PC-9 (cell line): ENCODE results near the gene FARS2. TPM values are rescaled to one million over a fixed set of nuclear protein-coding genes. Genes with fewer than 3 reads are reported as not detected.
A peak's percentile ranks its signal among the peaks of the same experiment; 100 is the strongest.

Source experiments
- BruUV-seq: library from RNA; stranded (reverse); fragments of 400-500 nt; replicated peaks from 2 replicates; lab custom pipeline; 2021; lab: Mats Ljungman, UMichigan
- CTCF ChIA-PET: fragments of 300-600 bp; sonication (Branson Sonifier 250); formaldehyde crosslinking; loops from one replicate; lab custom pipeline; 2022; ENCODE audit warnings: antibody characterized with exemption; lab: Charles Lee
- POLR2A ChIA-PET: fragments of 300-600 bp; sonication (Branson Sonifier 250); formaldehyde crosslinking; loops from one replicate; lab custom pipeline; 2022; ENCODE audit warnings: antibody characterized with exemption; ENCODE audit not compliant: unreplicated experiment; lab: Charles Lee
- DNase-seq, 2 experiments: peaks; one replicate each; pipeline versions ENCODE4 v3.0.0 to v3.0.0-alpha.2; 2015 to 2022; ENCODE audit warnings: mixed read lengths in 1 of 2
- H2AFZ ChIP-seq: fragments of 200-600 bp; sonication (generic); 2 replicates; pipeline ENCODE4 v1.8.1; 2017; ENCODE audit warnings: antibody characterized with exemption
- H3F3A ChIP-seq: fragments of 200-600 bp; sonication (generic); 2 replicates; pipeline ENCODE4 v1.8.1; 2017; ENCODE audit warnings: antibody characterized with exemption, mild to moderate bottlenecking, low read depth; ENCODE audit not compliant: insufficient read depth
- H3K27ac ChIP-seq: fragments of 200-600 bp; sonication (generic); 2 replicates; pipeline ENCODE4 v1.6.1; 2016; ENCODE audit warnings: mixed run types
- H3K27me3 ChIP-seq: fragments of 200-600 bp; sonication (generic); 2 replicates; pipeline ENCODE4 v1.6.1; 2016; ENCODE audit warnings: low read depth, mixed run types; ENCODE audit not compliant: insufficient read depth
- H3K36me3 ChIP-seq: fragments of 200-600 bp; sonication (generic); 2 replicates; pipeline ENCODE4 v1.6.1; 2016; ENCODE audit warnings: low read depth, mixed run types
- H3K4me1 ChIP-seq: fragments of 200-600 bp; sonication (generic); replicated peaks from 2 replicates; pipeline ENCODE4 v1.6.1; 2016; ENCODE audit warnings: mixed run types; ENCODE audit not compliant: insufficient read depth
- H3K4me2 ChIP-seq: fragments of 200-600 bp; sonication (generic); 2 replicates; pipeline ENCODE4 v1.6.1; 2017; ENCODE audit warnings: mixed run types
- H3K4me3 ChIP-seq: fragments of 200-600 bp; sonication (generic); 2 replicates; pipeline ENCODE4 v1.6.1; 2016; ENCODE audit warnings: mixed run types
- H3K79me2 ChIP-seq: fragments of 200-600 bp; sonication (generic); 2 replicates; pipeline ENCODE4 v1.6.1; 2017; ENCODE audit warnings: low read depth, mixed run types
- H3K9me2 ChIP-seq: fragments of 200-600 bp; sonication (generic); 2 replicates; pipeline ENCODE4 v1.8.1; 2017; ENCODE audit warnings: mild to moderate bottlenecking; ENCODE audit not compliant: insufficient read depth
- H3K9me3 ChIP-seq: fragments of 200-600 bp; sonication (generic); 2 replicates; pipeline ENCODE4 v1.8.1; 2016; ENCODE audit warnings: low read depth; ENCODE audit not compliant: insufficient read depth
- H4K20me1 ChIP-seq: fragments of 200-600 bp; sonication (generic); 2 replicates; pipeline ENCODE4 v1.8.1; 2017; ENCODE audit not compliant: insufficient read depth
- EZH2 ChIP-seq: fragments of 200-600 bp; sonication (generic); IDR thresholded peaks from 2 replicates; pipeline ENCODE4 v1.8.0; 2017; ENCODE audit warnings: antibody characterized with exemption, low read depth
- intact Hi-C: fragments of 100-400 bp; cut with micrococcal nuclease; formaldehyde crosslinking; loops from one replicate; pipeline ENCODE4 v1.10.0; 2022; ENCODE audit not compliant: unreplicated experiment
- total RNA-seq: library from RNA; stranded (reverse); gene quantifications from 2 replicates; pipeline ENCODE4 v1.2.3, GENCODE V29; 2021
- TF ChIP-seq, protein P1 (sequence below): fragments of 200-600 bp; sonication (generic); conservative IDR thresholded peaks from 2 replicates; pipeline ENCODE4 v1.6.1; 2017; ENCODE audit warnings: mixed run types, antibody characterized with exemption, mild to moderate bottlenecking, moderate library complexity

The FARS2 gene
- total RNA-seq, 1 experiment from 2014 or later, result 26.7 TPM

DNA sequence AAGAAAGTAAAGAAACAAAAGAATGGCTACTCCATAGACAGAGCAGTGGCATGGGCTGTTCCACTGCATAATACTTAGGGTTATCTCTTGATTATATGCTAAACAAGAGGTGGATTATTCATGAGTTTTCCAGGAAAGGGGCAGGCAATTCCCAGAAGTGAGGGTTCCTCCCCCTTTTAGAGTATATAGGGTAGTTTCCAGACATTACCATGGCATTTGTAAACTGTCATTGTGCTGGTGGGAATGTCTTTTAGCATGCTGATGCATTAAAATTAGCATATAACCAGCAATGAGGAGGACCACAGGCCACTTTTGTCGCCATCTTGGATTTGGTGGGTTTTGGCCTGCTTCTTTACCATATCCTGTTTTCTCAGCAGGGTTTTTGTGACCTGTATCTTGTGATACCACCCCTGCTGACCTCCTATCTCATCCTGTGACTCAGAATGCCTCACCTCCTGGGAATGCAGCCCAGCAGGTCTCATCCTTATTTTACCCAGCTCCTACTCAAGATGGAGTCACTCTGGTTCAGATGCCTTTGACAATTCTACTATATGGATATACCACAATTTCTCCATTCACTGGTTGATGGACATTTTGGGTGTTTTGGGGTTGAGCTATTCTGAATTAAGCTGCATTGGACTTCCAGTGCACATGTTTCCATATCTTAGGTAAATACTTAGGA lies 280.6 kb downstream of the FARS2 start:
- TF ChIP-seq, protein P1, sequence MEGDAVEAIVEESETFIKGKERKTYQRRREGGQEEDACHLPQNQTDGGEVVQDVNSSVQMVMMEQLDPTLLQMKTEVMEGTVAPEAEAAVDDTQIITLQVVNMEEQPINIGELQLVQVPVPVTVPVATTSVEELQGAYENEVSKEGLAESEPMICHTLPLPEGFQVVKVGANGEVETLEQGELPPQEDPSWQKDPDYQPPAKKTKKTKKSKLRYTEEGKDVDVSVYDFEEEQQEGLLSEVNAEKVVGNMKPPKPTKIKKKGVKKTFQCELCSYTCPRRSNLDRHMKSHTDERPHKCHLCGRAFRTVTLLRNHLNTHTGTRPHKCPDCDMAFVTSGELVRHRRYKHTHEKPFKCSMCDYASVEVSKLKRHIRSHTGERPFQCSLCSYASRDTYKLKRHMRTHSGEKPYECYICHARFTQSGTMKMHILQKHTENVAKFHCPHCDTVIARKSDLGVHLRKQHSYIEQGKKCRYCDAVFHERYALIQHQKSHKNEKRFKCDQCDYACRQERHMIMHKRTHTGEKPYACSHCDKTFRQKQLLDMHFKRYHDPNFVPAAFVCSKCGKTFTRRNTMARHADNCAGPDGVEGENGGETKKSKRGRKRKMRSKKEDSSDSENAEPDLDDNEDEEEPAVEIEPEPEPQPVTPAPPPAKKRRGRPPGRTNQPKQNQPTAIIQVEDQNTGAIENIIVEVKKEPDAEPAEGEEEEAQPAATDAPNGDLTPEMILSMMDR, result no peak
- TF ChIP-seq EZH2, result no peak
- Histone ChIP-seq H3K4me3 (no peak overlapping the region), H2AFZ (no peak overlapping the region), H3K79me2 (no peaks in the 10 kb centered on the region), H3K9me2 (no peaks in the 10 kb centered on the region), H3K4me2 (0 out of 2 replicates have a peak overlapping the region, but pooled peaks have one; percentile 26), H3K9me3 (peaks cover 8% of the 10 kb centered on the region; the same call in 1 of the 2 replicates), H3K4me1 (peaks cover 17% of the 10 kb centered on the region), H3K36me3 (no peaks in the 10 kb centered on the region), H4K20me1 (no peaks in the 10 kb centered on the region), H3F3A (no peaks in the 10 kb centered on the region), H3K27ac (peak overlapping the region; percentile 67), H3K27me3 (no peaks in the 10 kb centered on the region)
- BruUV-seq, result no TSS peak
- ChIA-PET POLR2A (no interaction called here), CTCF (no interaction called here)
- DNase-seq, result peak; percentile 66 to 75
- intact Hi-C loops, result no loop called here

DNA sequence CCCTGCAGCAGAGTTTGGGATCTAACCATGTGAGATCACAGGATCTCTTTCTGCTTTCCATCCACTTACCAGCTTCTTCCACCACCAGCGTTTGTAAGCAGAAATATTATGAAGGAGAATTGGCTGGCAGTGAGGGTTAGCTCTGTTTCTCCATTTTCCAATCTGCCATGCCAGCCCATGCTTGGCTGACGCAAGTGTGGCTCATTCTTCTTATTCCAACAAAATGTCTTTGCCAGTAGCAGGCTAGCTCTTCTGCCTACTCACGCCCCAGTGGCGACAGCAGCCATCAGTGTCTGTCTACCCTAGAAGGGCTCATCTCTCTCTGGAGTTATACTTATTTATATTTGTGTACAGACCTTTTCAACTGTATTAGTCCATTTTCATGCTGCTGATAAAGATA lies 286.2 kb downstream of the FARS2 start:
- Histone ChIP-seq H3K36me3 (no peaks in the 10 kb centered on the region), H4K20me1 (no peaks in the 10 kb centered on the region), H3K27me3 (no peaks in the 10 kb centered on the region), H3K9me2 (no peaks in the 10 kb centered on the region), H3K79me2 (no peaks in the 10 kb centered on the region), H3K4me1 (peaks cover 1% of the 10 kb centered on the region; the same call in 1 of the 2 replicates), H2AFZ (no peak overlapping the region), H3K4me2 (no peak overlapping the region), H3K4me3 (no peak overlapping the region), H3K9me3 (no peaks in the 10 kb centered on the region), H3K27ac (no peak overlapping the region), H3F3A (no peaks in the 10 kb centered on the region)
- BruUV-seq, result no TSS peak
- CTCF ChIA-PET, result no interaction called here
- no peak for TF ChIP-seq EZH2
- TF ChIP-seq, protein P1, result no peak
- no peak for DNase-seq
- POLR2A ChIA-PET, result no interaction called here
- intact Hi-C loops, result no loop called here

DNA sequence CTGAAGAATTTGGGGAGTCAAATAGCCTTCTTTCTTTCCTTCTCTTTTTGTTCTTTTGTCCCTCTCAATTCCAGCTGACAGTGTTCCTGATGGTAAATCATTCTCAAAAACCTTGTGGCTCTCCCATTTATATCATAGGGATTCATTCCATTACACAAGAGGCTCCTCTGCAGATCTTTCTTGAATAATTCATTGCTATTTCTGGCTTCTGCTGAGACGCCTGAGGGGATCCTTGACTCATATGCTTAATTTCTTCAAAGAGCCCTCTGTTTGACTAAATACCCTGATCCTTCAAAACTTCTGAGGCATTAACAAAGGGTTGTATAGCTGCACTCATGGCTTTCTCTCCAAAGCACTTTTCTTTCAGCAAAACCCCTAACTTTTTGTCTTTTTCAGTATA lies 289.3 kb downstream of the FARS2 start:
- no peaks in the 10 kb centered on the region for H3K9me3 ChIP-seq
- BruUV-seq, result no TSS peak
- no peaks in the 10 kb centered on the region for H3K9me2 ChIP-seq
- CTCF ChIA-PET, result no interaction called here
- no peaks in the 10 kb centered on the region for H4K20me1 ChIP-seq
- no peaks in the 10 kb centered on the region for H3F3A ChIP-seq
- DNase-seq, result no peak
- no peak overlapping the region for H3K4me3 ChIP-seq
- intact Hi-C loops, result no loop called here
- no peaks in the 10 kb centered on the region for H3K27me3 ChIP-seq
- H2AFZ ChIP-seq, result no peak overlapping the region
- no peak overlapping the region for H3K4me2 ChIP-seq
- H3K36me3 ChIP-seq, result no peaks in the 10 kb centered on the region
- H3K4me1 ChIP-seq, result no peaks in the 10 kb centered on the region
- no peaks in the 10 kb centered on the region for H3K79me2 ChIP-seq
- no peak overlapping the region for H3K27ac ChIP-seq
- POLR2A ChIA-PET, result no interaction called here
- no peak for TF ChIP-seq EZH2
